ENCODE results near the gene RBM38. TPM values are rescaled to one million over a fixed set of nuclear protein-coding genes. Genes with fewer than 3 reads are reported as not detected.

RBM38 gene
- total and polyA plus RNA-seq, 9 of the 15 experiments (the other 6 are each of a cell fraction or from before 2014, with no cell fraction given) = 0.28 to 82.4 (median 33.2) TPM

- ATAC-seq (no peak), FAIRE-seq (no peak)
Measured at GRCh38 chr20:57383447-57384347, 7.5 kb upstream of the RBM38 start.

More at GRCh38 chr20:57383447-57384347, 7.5 kb upstream of the RBM38 start:
- intact Hi-C loops (cut with micrococcal nuclease) = loop anchor here (5.0 kb wide), 1 partner anchor 39 kb away; no protein-coding TSS in a partner anchor
- Histone ChIP-seq H3K9me3 (replicated peaks; ENCODE audit: control insufficient read depth, insufficient read depth, low read depth, low read length) (no peaks in the 10 kb centered on the region), H3K4me1 (replicated peaks in 1 of 2; ENCODE audit: control insufficient read depth in 2 of 2, insufficient read depth in 2 of 2, low read length in 2 of 2) (peaks cover 2 to 16% of the 10 kb centered on the region in 2 experiments; a peak in 4 of 5 replicates), H3K4me2 (ENCODE audit: insufficient read depth, low read length) (no peak overlapping the region), H3K27me3 (ENCODE audit: control insufficient read depth in 2 of 2, insufficient read depth in 2 of 2, low read length in 2 of 2) (no peaks in the 10 kb centered on the region), H2AFZ (ENCODE audit: low read depth, low read length) (no peak overlapping the region), H3K36me3 (ENCODE audit: control insufficient read depth, insufficient read depth, low read length) (peaks cover 13% of the 10 kb centered on the region; the same call in 1 of the 3 replicates), H3K79me2 (ENCODE audit: control insufficient read depth, insufficient read depth, low read length) (no peaks in the 10 kb centered on the region), H4K20me1 (replicated peaks; ENCODE audit: control insufficient read depth, insufficient read depth, low read length) (no peaks in the 10 kb centered on the region), H3K27ac (ENCODE audit: extremely low read depth, low read depth, low read length) (no peak overlapping the region), H3K9ac (ENCODE audit: insufficient read depth in 1 of 2, low read depth in 2 of 2, low read length in 2 of 2) (no peak overlapping the region), H3K9me1 (ENCODE audit: control insufficient read depth, insufficient read depth, low read length) (no peaks in the 10 kb centered on the region), H3K4me3 (no peak overlapping the region)
- 76% methylated on average over 10 of the region's 20 CpGs for WGBS (ENCODE audit: insufficient coverage, low coverage, missing lambda C conversion rate)
- no TSS peak for BruUV-seq (replicated peaks)
- in situ Hi-C loops (cut with MboI) = loop anchor here (25.0 kb wide), 1 partner anchor 829 kb away; no protein-coding TSS in a partner anchor
- ChIA-PET POLR2A (interaction anchor here (1.0 kb wide), 2 partner anchors 9 to 17 kb away, joined by 3 to 5 read pairs; no protein-coding TSS in a partner anchor), CTCF (ENCODE audit: low intra/inter-chr PET ratio) (interaction anchor here (0.7 to 2.5 kb wide), 2 partner anchors 111 to 210 kb away, joined by 3 to 12 read pairs; no protein-coding TSS in a partner anchor)
- DNase-seq (ENCODE audit: extremely low read depth in 1 of 4, low spot score in 3 of 4) = no peak
- TF ChIP-seq MYBL2 (IDR thresholded peaks at IDR 0.05; ENCODE audit: low read depth) = no peak
- TF ChIP-seq MYBL2 (CRISPR knock-in tag; IDR thresholded peaks at IDR 0.05; ENCODE audit: borderline replicate concordance) = no peak
- TF ChIP-seq KLF10 (CRISPR knock-in tag; IDR thresholded peaks at IDR 0.05) = no peak
- no peak for TF ChIP-seq JUNB (CRISPR knock-in tag; conservative IDR thresholded peaks at IDR 0.05)
- TF ChIP-seq ZBTB2 (IDR thresholded peaks at IDR 0.05) = no peak
- no peak for TF ChIP-seq MNT (conservative IDR thresholded peaks at IDR 0.05)
- no peak for TF ChIP-seq ATF7 (IDR thresholded peaks at IDR 0.05)
- no peak for TF ChIP-seq ID3 (CRISPR knock-in tag; IDR thresholded peaks at IDR 0.05)
- TF ChIP-seq ID3 (tag; IDR thresholded peaks at IDR 0.05) = no peak
- TF ChIP-seq SAFB2 (IDR thresholded peaks at IDR 0.05; ENCODE audit: borderline replicate concordance, low read depth, low read length, severe bottlenecking) = no peak
- TF ChIP-seq ZNF165 (CRISPR knock-in tag; IDR thresholded peaks at IDR 0.05; ENCODE audit: borderline replicate concordance) = no peak
